C4-2B (cell line): ENCODE data around the gene KDM1B.

ENCODE experiments used
- H3K27ac ChIP-seq: fragments of 450-650 bp; 2 replicates; pipeline ENCODE4 v1.5.1; 2017
- ZFX ChIP-seq: fragments of 450-650 bp; IDR thresholded peaks from 2 replicates; pipeline ENCODE4 v1.6.1; 2017
- TF ChIP-seq, protein P1 (sequence below): fragments of 450-650 bp; conservative IDR thresholded peaks from 2 replicates; pipeline ENCODE4 v1.5.1; 2017; ENCODE audit warnings: mild to moderate bottlenecking

The KDM1B gene

GRCh38 chr6:18270216-18270615, 115.0 kb downstream of the KDM1B start:
- H3K27ac ChIP-seq: no peak overlapping the region
- TF ChIP-seq, protein P1, sequence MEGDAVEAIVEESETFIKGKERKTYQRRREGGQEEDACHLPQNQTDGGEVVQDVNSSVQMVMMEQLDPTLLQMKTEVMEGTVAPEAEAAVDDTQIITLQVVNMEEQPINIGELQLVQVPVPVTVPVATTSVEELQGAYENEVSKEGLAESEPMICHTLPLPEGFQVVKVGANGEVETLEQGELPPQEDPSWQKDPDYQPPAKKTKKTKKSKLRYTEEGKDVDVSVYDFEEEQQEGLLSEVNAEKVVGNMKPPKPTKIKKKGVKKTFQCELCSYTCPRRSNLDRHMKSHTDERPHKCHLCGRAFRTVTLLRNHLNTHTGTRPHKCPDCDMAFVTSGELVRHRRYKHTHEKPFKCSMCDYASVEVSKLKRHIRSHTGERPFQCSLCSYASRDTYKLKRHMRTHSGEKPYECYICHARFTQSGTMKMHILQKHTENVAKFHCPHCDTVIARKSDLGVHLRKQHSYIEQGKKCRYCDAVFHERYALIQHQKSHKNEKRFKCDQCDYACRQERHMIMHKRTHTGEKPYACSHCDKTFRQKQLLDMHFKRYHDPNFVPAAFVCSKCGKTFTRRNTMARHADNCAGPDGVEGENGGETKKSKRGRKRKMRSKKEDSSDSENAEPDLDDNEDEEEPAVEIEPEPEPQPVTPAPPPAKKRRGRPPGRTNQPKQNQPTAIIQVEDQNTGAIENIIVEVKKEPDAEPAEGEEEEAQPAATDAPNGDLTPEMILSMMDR: no peak
- no peak for TF ChIP-seq ZFX
